Measurements from ENCODE around the gene STX2.

DNA sequence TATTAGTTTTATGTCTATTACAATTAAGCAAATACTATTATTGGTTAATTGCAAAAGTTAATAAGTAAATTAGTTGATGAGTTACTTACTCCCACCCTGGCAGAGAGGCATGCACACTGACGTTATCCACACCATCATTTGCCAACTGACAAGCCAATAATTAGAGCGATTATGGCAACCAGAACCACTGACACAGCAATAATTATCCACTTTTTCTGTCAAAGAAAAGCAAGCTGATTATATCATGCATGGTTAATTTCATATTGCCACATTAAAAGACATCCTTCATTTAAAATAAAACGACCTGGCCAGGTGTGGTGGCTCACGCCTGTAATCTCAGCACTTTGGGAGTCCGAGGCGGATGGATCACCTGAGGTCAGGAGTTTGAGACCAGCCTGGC, 43.1 kb downstream of the STX2 start:
- TF ChIP-seq EZH2 (IDR thresholded peaks at IDR 0.05; ENCODE audit: borderline replicate concordance, low read depth, low read length, poor library complexity, severe bottlenecking) = no peak
- TF ChIP-seq, protein P1, sequence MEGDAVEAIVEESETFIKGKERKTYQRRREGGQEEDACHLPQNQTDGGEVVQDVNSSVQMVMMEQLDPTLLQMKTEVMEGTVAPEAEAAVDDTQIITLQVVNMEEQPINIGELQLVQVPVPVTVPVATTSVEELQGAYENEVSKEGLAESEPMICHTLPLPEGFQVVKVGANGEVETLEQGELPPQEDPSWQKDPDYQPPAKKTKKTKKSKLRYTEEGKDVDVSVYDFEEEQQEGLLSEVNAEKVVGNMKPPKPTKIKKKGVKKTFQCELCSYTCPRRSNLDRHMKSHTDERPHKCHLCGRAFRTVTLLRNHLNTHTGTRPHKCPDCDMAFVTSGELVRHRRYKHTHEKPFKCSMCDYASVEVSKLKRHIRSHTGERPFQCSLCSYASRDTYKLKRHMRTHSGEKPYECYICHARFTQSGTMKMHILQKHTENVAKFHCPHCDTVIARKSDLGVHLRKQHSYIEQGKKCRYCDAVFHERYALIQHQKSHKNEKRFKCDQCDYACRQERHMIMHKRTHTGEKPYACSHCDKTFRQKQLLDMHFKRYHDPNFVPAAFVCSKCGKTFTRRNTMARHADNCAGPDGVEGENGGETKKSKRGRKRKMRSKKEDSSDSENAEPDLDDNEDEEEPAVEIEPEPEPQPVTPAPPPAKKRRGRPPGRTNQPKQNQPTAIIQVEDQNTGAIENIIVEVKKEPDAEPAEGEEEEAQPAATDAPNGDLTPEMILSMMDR (conservative IDR thresholded peaks at IDR 0.05; ENCODE audit: low read depth, low read length) = no peak

All from A673 (cell line).